B cell (primary cell): ENCODE measurements around the gene TNFRSF19. TPM values are rescaled to one million over a fixed set of nuclear protein-coding genes. Genes with fewer than 3 reads are reported as not detected.

Source experiments
- ATAC-seq: fragments of 200-7000 bp; cut with Tn5 transposase; one replicate; pipeline ENCODE4 v1.10.0; 2021; ENCODE audit warnings: low read depth, mild to moderate bottlenecking, moderate number of reproducible peaks, moderate library complexity
- CTCF ChIA-PET: fragments of 350-600 bp; sonication (Branson Sonifier 250); formaldehyde crosslinking; loops from one replicate; lab custom pipeline; 2021; ENCODE audit warnings: antibody characterized with exemption, inconsistent platforms; lab: Charles Lee
- POLR2A ChIA-PET: fragments of 350-600 bp; sonication (Branson Sonifier 250); formaldehyde crosslinking; loops from one replicate; lab custom pipeline; 2021; ENCODE audit warnings: antibody characterized with exemption; lab: Charles Lee
- DNase-seq: peaks from one replicate; pipeline ENCODE4 v3.0.0; 2013
- H2AFZ ChIP-seq: 2 replicates; pipeline ENCODE4 v1.6.1; 2012; ENCODE audit warnings: mild to moderate bottlenecking, low read depth, low read length; ENCODE audit not compliant: insufficient read depth, poor library complexity, severe bottlenecking
- H3K27ac ChIP-seq, 2 donors: 1 replicate in 1 of 2; 2 replicates in 1 of 2; pipeline ENCODE4 v1.5.1; 2012 to 2013; ENCODE audit warnings: low read length in 2 of 2, mild to moderate bottlenecking in 2 of 2, moderate library complexity in 1 of 2
- H3K27me3 ChIP-seq, 4 experiments: fragments of 200-600 bp in 1 of 4; sonication (generic) in 1 of 4; replicated peaks in 1 of 4; 1 replicate in 2 of 4; 2 replicates in 2 of 4; pipeline versions ENCODE4 v1.6.1 to v1.7.0; 2013 to 2016; ENCODE audit warnings: low read length in 3 of 4, mild to moderate bottlenecking in 2 of 4, mixed read lengths in 1 of 4, moderate library complexity in 1 of 4; ENCODE audit not compliant: insufficient read depth in 4 of 4, control insufficient read depth in 3 of 4; ENCODE audit errors: control extremely low read depth in 1 of 4
- H3K36me3 ChIP-seq, 2 experiments: replicated peaks in 1 of 2; 1 replicate in 1 of 2; 2 replicates in 1 of 2; pipeline versions ENCODE4 v1.6.1 to v1.7.1; 2013; ENCODE audit warnings: low read length in 1 of 2; ENCODE audit not compliant: insufficient read depth in 2 of 2, control insufficient read depth in 1 of 2; ENCODE audit errors: control extremely low read depth in 1 of 2, extremely low read depth in 1 of 2
- H3K4me1 ChIP-seq, 2 donors: fragments of 200-600 bp in 1 of 2; sonication (generic) in 1 of 2; 1 replicate in 1 of 2; 2 replicates in 1 of 2; pipeline versions ENCODE4 v1.5.1 to v1.6.1; 2013 to 2017; ENCODE audit warnings: low read length in 2 of 2; ENCODE audit not compliant: control insufficient read depth in 2 of 2, insufficient read depth in 2 of 2
- H3K4me2 ChIP-seq: replicated peaks from 2 replicates; pipeline ENCODE3; 2012; ENCODE audit warnings: mild to moderate bottlenecking, low read depth, low read length; ENCODE audit not compliant: poor library complexity, severe bottlenecking
- H3K4me3 ChIP-seq, 5 experiments: fragments of 200-600 bp in 1 of 5; sonication (generic) in 1 of 5; 1 replicate in 3 of 5; 2 replicates in 2 of 5; pipeline versions ENCODE4 v1.5.1 to v1.7.0; 2011 to 2016; ENCODE audit warnings: low read length in 4 of 5, mild to moderate bottlenecking in 4 of 5, low read depth in 2 of 5, control low read depth in 1 of 5, moderate library complexity in 1 of 5; ENCODE audit not compliant: insufficient read depth in 1 of 5; ENCODE audit errors: control extremely low read depth in 1 of 5, extremely low read depth in 1 of 5
- H3K79me2 ChIP-seq: fragments of 200-600 bp; sonication (generic); one replicate; pipeline ENCODE4 v1.6.0; 2016; ENCODE audit warnings: low read length; ENCODE audit not compliant: control insufficient read depth, insufficient read depth
- H3K9ac ChIP-seq: fragments of 200-600 bp; sonication (generic); 2 replicates; pipeline ENCODE4 v1.6.1; 2017; ENCODE audit warnings: mild to moderate bottlenecking, low read length, moderate library complexity
- H3K9me3 ChIP-seq, 3 donors: one replicate each; pipeline versions ENCODE4 v1.6.1 to v1.7.1; 2013; ENCODE audit warnings: low read length in 2 of 3; ENCODE audit not compliant: control insufficient read depth in 2 of 3, insufficient read depth in 1 of 3; ENCODE audit errors: control extremely low read depth in 1 of 3
- H4K20me1 ChIP-seq: 2 replicates; pipeline ENCODE4 v1.6.0; 2012; ENCODE audit warnings: mild to moderate bottlenecking, low read length; ENCODE audit not compliant: insufficient read depth, control insufficient read depth, poor library complexity, severe bottlenecking
- H3K27ac Mint-ChIP-seq: one replicate; pipeline ENCODE4 v1.8.0; 2021; ENCODE audit warnings: mixed read lengths
- H3K27me3 Mint-ChIP-seq: one replicate; pipeline ENCODE4 v1.8.0; 2021; ENCODE audit warnings: mixed read lengths
- H3K4me1 Mint-ChIP-seq: one replicate; pipeline ENCODE4 v1.8.0; 2021; ENCODE audit warnings: mixed read lengths
- H3K4me3 Mint-ChIP-seq: one replicate; pipeline ENCODE4 v1.8.0; 2021; ENCODE audit warnings: mixed read lengths
- H3K9me3 Mint-ChIP-seq: one replicate; pipeline ENCODE4 v1.8.0; 2022; ENCODE audit warnings: mixed read lengths; ENCODE audit not compliant: insufficient read depth
- EZH2 ChIP-seq: IDR thresholded peaks from 2 replicates; pipeline ENCODE4 v1.6.1; 2012; ENCODE audit warnings: borderline replicate concordance, low read depth, mild to moderate bottlenecking, moderate library complexity, low read length; ENCODE audit not compliant: insufficient read depth, poor library complexity, severe bottlenecking
- WGBS: methylation state at CpG from one replicate; pipeline ENCODE4 v1.1.5; 2013; ENCODE audit warnings: missing lambda C conversion rate; ENCODE audit not compliant: insufficient coverage; 5-methylcytosine and 5-hydroxymethylcytosine counted together
- intact Hi-C: fragments of 100-400 bp; cut with micrococcal nuclease; formaldehyde crosslinking; loops from one replicate; pipeline ENCODE4 v1.10.0; 2022
- polyA plus RNA-seq: library from polyadenylated mRNA; depleted of rRNA; stranded (reverse); fragments of >200 nt; gene quantifications from 2 replicates; pipeline ENCODE4 v1.2.3, GENCODE V29; 2012
- total RNA-seq, 2 donors: library from RNA; stranded (reverse); fragments of 120-200 nt in 1 of 2; gene quantifications; 1 replicate in 1 of 2; 2 replicates in 1 of 2; pipeline versions ENCODE4 v1.2.3 to v1.2.4, GENCODE V29; 2013 to 2022
- TF ChIP-seq, protein P1 (sequence below): fragments of 200-600 bp; IDR thresholded peaks from one replicate; pipeline ENCODE4 v1.8.0; 2022; ENCODE audit warnings: antibody characterized with exemption, mild to moderate bottlenecking

The TNFRSF19 gene
- total and polyA plus RNA-seq, 2 donors (not counting 1 experiment from before 2014, with no cell fraction given): 0.36 TPM; not detected in 1

DNA sequence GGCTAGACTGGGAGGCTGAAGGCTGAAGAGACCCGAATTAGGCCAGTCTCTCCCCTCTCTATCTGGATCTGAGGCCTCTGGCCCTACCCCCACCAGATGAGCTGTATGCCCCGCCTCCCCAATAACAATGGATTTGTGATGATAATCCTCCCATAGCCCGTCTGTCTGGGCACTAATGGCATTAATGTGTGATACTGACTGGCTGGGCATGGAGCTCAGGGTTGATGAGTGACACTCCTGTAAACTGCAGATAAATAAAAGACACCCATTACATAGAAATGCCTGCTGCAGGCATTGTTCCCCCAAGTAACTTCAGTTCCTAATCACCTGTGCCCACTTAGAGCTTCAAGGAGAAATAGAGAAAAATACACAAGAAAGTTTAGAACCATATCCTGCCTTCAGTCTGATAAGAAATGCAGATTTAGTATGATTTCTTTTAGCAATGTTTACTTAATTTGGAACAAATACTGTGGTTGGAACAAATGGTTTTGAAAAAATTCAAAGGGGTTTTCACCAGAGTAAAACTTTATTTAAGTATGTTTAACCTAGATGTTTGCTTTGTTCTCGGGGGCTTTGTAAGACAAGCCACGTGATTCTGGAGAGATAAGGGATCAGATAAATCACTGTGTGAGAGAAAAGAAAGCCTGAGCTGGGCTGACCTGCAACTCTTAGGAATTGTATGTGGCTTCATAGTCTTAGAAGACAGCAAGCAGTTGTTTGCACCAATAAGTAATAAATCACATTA is 60.3 kb downstream of the TNFRSF19 start:
- DNase-seq: no peak
- POLR2A ChIA-PET: no interaction called here
- Histone ChIP-seq H4K20me1 (no peaks in the 10 kb centered on the region), H3K4me3 (no peak overlapping the region), H3K4me1 (no peaks in the 10 kb centered on the region), H3K36me3 (no peaks in the 10 kb centered on the region), H2AFZ (no peak overlapping the region), H3K27me3 (peaks cover 0 to 3% (median 1%) of the 10 kb centered on the region in 4 experiments), H3K4me2 (no peak overlapping the region), H3K9me3 (no peaks in the 10 kb centered on the region), H3K9ac (no peak overlapping the region), H3K79me2 (no peaks in the 10 kb centered on the region), H3K27ac (no peak overlapping the region)
- ATAC-seq: no peak
- CTCF ChIA-PET: interaction anchor here (0.6 to 0.7 kb wide), 2 partner anchors 108 to 381 kb away, joined by 3 to 7 read pairs; no protein-coding TSS in a partner anchor
- no peaks in the 10 kb centered on the region for H3K9me3 Mint-ChIP-seq
- no peak for TF ChIP-seq EZH2
- TF ChIP-seq, protein P1, sequence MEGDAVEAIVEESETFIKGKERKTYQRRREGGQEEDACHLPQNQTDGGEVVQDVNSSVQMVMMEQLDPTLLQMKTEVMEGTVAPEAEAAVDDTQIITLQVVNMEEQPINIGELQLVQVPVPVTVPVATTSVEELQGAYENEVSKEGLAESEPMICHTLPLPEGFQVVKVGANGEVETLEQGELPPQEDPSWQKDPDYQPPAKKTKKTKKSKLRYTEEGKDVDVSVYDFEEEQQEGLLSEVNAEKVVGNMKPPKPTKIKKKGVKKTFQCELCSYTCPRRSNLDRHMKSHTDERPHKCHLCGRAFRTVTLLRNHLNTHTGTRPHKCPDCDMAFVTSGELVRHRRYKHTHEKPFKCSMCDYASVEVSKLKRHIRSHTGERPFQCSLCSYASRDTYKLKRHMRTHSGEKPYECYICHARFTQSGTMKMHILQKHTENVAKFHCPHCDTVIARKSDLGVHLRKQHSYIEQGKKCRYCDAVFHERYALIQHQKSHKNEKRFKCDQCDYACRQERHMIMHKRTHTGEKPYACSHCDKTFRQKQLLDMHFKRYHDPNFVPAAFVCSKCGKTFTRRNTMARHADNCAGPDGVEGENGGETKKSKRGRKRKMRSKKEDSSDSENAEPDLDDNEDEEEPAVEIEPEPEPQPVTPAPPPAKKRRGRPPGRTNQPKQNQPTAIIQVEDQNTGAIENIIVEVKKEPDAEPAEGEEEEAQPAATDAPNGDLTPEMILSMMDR: no peak
- H3K27ac Mint-ChIP-seq: no peak overlapping the region
- no peak overlapping the region for H3K4me3 Mint-ChIP-seq
- H3K4me1 Mint-ChIP-seq: no peaks in the 10 kb centered on the region
- intact Hi-C loops: no loop called here
- peaks cover 33% of the 10 kb centered on the region for H3K27me3 Mint-ChIP-seq
- no CpG with 5 or more reads among the region's 5 CpGs for WGBS

DNA sequence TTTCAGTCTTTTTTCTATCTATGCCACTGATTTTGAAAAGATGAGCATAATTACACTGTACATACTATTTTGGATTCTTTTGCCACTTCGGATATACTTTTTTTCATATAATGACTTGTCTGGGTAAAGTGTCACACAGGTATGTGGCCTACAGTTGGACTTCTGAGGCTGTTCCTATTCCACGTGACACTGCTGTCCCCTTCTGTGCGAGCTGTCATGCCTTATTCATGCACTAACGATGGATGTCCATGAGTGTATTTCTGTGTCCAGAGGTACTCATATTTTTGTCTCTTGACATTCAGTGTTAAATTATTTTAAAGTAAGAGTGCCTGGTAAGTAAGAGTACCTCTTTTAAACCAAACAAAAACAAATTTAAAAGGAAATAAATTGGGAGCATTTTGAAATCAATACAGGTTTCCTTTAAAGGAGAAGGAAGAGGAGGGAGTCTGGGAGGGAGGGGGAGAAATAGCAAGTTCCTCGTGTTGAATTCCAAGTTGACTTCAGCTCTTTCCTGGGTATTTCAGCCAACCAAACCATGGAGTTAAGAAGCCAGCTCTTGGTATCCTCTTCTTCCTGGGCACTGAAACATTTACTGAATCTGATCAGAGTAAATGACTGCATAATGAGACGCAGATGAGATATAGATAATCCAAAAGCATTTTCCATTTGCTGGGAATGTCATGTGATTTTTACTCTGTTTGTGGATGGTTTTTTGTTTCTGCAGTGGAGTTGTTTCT is 61.3 kb downstream of the TNFRSF19 start:
- Histone ChIP-seq H3K4me2 (no peak overlapping the region), H3K79me2 (no peaks in the 10 kb centered on the region), H2AFZ (no peak overlapping the region), H3K27ac (no peak overlapping the region), H3K4me3 (no peak overlapping the region), H3K9ac (no peak overlapping the region), H3K36me3 (no peaks in the 10 kb centered on the region), H3K9me3 (no peaks in the 10 kb centered on the region), H4K20me1 (no peaks in the 10 kb centered on the region), H3K4me1 (no peaks in the 10 kb centered on the region), H3K27me3 (peaks cover 0 to 3% (median 1%) of the 10 kb centered on the region in 4 experiments)
- no peak overlapping the region for H3K4me3 Mint-ChIP-seq
- no peaks in the 10 kb centered on the region for H3K4me1 Mint-ChIP-seq
- no peak for DNase-seq
- 67% methylated on average over 2 of the region's 6 CpGs for WGBS
- H3K27ac Mint-ChIP-seq: no peak overlapping the region
- peaks cover 35% of the 10 kb centered on the region for H3K27me3 Mint-ChIP-seq
- CTCF ChIA-PET: interaction anchor here (0.6 kb wide), 1 partner anchor 107 kb away, joined by 3 read pairs; no protein-coding TSS in a partner anchor
- POLR2A ChIA-PET: no interaction called here
- H3K9me3 Mint-ChIP-seq: no peaks in the 10 kb centered on the region
- ATAC-seq: no peak
- no peak for TF ChIP-seq EZH2
- TF ChIP-seq, protein P1: no peak
- intact Hi-C loops: no loop called here
